ENCODE data around the gene ZNF213.

DNA sequence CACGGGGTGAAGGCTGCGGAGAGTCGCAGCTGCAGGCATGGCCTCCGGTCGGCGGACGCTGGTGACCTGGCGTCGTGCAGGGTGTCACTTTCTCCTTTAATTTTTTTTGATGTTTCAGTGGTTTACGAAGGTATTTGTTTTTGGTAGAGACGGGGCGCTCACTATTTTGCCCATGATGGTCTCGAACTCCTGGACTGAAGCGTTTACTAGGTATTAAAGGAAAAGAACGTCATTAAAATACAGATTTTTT, 17.1 kb downstream of the ZNF213 start:
- TF ChIP-seq, protein P1, sequence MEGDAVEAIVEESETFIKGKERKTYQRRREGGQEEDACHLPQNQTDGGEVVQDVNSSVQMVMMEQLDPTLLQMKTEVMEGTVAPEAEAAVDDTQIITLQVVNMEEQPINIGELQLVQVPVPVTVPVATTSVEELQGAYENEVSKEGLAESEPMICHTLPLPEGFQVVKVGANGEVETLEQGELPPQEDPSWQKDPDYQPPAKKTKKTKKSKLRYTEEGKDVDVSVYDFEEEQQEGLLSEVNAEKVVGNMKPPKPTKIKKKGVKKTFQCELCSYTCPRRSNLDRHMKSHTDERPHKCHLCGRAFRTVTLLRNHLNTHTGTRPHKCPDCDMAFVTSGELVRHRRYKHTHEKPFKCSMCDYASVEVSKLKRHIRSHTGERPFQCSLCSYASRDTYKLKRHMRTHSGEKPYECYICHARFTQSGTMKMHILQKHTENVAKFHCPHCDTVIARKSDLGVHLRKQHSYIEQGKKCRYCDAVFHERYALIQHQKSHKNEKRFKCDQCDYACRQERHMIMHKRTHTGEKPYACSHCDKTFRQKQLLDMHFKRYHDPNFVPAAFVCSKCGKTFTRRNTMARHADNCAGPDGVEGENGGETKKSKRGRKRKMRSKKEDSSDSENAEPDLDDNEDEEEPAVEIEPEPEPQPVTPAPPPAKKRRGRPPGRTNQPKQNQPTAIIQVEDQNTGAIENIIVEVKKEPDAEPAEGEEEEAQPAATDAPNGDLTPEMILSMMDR (conservative IDR thresholded peaks at IDR 0.05; ENCODE audit: low read length): no peak
- TF ChIP-seq EZH2phosphoT487 (IDR thresholded peaks at IDR 0.05; ENCODE audit: borderline replicate concordance): no peak
